ENCODE measurements around the gene TFDP1. TPM values are rescaled to one million over a fixed set of nuclear protein-coding genes. Genes with fewer than 3 reads are reported as not detected.

TFDP1 gene
- total RNA-seq, 1 donor from 2014 or later = 72.9 TPM

GRCh38 chr13:113598081-113598410, 13.5 kb downstream of the TFDP1 start:
- no peak for DNase-seq (ENCODE audit: low read depth)

GRCh38 chr13:113598481-113598880, 13.9 kb downstream of the TFDP1 start:
- no peak for DNase-seq (ENCODE audit: low read depth)

- no peak for DNase-seq (ENCODE audit: low read depth)
Measured at GRCh38 chr13:113599391-113599790, 14.8 kb downstream of the TFDP1 start.

- no peak for DNase-seq (ENCODE audit: low read depth)
Measured at GRCh38 chr13:113601166-113602070, 16.9 kb downstream of the TFDP1 start.

- DNase-seq (ENCODE audit: low read depth) = no peak
Measured at GRCh38 chr13:113602291-113602988, 17.9 kb downstream of the TFDP1 start.

- no peak for DNase-seq (ENCODE audit: low read depth)
Measured at GRCh38 chr13:113603116-113603710, 18.7 kb downstream of the TFDP1 start.

GRCh38 chr13:113604186-113604585, 19.6 kb downstream of the TFDP1 start:
- no peak for DNase-seq (ENCODE audit: low read depth)

GRCh38 chr13:113605461-113605860, 20.9 kb downstream of the TFDP1 start:
- DNase-seq (ENCODE audit: low read depth) = no peak

GRCh38 chr13:113605866-113606438, 21.4 kb downstream of the TFDP1 start:
- DNase-seq (ENCODE audit: low read depth) = no peak

- DNase-seq (ENCODE audit: low read depth) = no peak
Measured at GRCh38 chr13:113607056-113607888, 22.7 kb downstream of the TFDP1 start.

- DNase-seq (ENCODE audit: low read depth) = peak; percentile 23
Measured at GRCh38 chr13:113607889-113608635, 23.5 kb downstream of the TFDP1 start.

- no peak for DNase-seq (ENCODE audit: low read depth)
Measured at GRCh38 chr13:113608967-113609533, 24.5 kb downstream of the TFDP1 start.

- no peak for DNase-seq (ENCODE audit: low read depth)
Measured at GRCh38 chr13:113609616-113610015, 25.1 kb downstream of the TFDP1 start.

GRCh38 chr13:113610266-113610665, 25.7 kb downstream of the TFDP1 start:
- no peak for DNase-seq (ENCODE audit: low read depth)

GRCh38 chr13:113611996-113612395, 27.4 kb downstream of the TFDP1 start:
- no peak for DNase-seq (ENCODE audit: low read depth)

- no peak for DNase-seq (ENCODE audit: low read depth)
Measured at GRCh38 chr13:113612607-113613006, 28.1 kb downstream of the TFDP1 start.

GRCh38 chr13:113613789-113614379, 29.3 kb downstream of the TFDP1 start:
- no peak for DNase-seq (ENCODE audit: low read depth)

GRCh38 chr13:113616281-113616906, 31.8 kb downstream of the TFDP1 start:
- peak; percentile 5 for DNase-seq (ENCODE audit: low read depth)

GRCh38 chr13:113616991-113617749, 32.6 kb downstream of the TFDP1 start:
- peak; percentile 30 for DNase-seq (ENCODE audit: low read depth)
